Mucosa of descending colon (tissue), 3 donors: ENCODE measurements around the gene KRT23. TPM values are rescaled to one million over a fixed set of nuclear protein-coding genes. Genes with fewer than 3 reads are reported as not detected.
A peak's percentile ranks its signal among the peaks of the same experiment; 100 is the strongest.

Experiments used
- ATAC-seq: fragments of 200-7000 bp; cut with Tn5 transposase; one replicate; pipeline ENCODE4 v1.9.1; 2020; ENCODE audit warnings: mild to moderate bottlenecking, moderate library complexity
- DNase-seq, 3 donors: peaks; one replicate each; pipeline ENCODE4 v3.0.0-alpha.2; 2020
- H3K36me3 ChIP-seq: fragments of 200-600 bp; one replicate; pipeline ENCODE4 v1.8.0; 2021; ENCODE audit warnings: low read depth, mild to moderate bottlenecking
- H3K4me1 ChIP-seq: fragments of 200-600 bp; one replicate; pipeline ENCODE4 v1.8.0; 2021; ENCODE audit warnings: low read depth, mild to moderate bottlenecking
- H3K4me3 ChIP-seq: fragments of 200-600 bp; one replicate; pipeline ENCODE4 v1.8.0; 2021; ENCODE audit warnings: mild to moderate bottlenecking
- H3K9me3 ChIP-seq: fragments of 200-600 bp; one replicate; pipeline ENCODE4 v1.8.0; 2021; ENCODE audit warnings: mild to moderate bottlenecking
- CTCF ChIP-seq: fragments of 200-600 bp; IDR thresholded peaks from one replicate; pipeline ENCODE4 v1.8.0; 2022; ENCODE audit warnings: antibody characterized with exemption, mild to moderate bottlenecking
- intact Hi-C, 2 donors: fragments of 100-400 bp; cut with DNase I in 1 of 2; cut with micrococcal nuclease in 1 of 2; formaldehyde crosslinking; loops; one replicate each; pipeline versions ENCODE4 v1.11.0 to v1.11.1; 2022; cut with DNase I, micrococcal nuclease
- total RNA-seq, 3 donors: library from RNA; stranded (reverse); fragmentation: NEBNext Ultra II Directional in 2 of 3; extraction: Animal tissue kit (Norgen Biotek cat#: 25700) in 2 of 3; gene quantifications; one replicate each; pipeline versions ENCODE4 v1.2.1 to v1.2.4, GENCODE V29; 2021 to 2023
- donor health status: DM: no; HTN: no; CAD: no; lungs with moderate emphysema.
- donor health status: DM: no; HTN: no; CAD: no.
- donor health status: DM: no; HTN: yes; CAD: no.

The KRT23 gene
- total RNA-seq, 3 donors from 2014 or later = 0.53 TPM; not detected in 2

- peak; percentile 50 for TF ChIP-seq CTCF
- DNase-seq (peak in 1 of 3 donors; percentile 10), ATAC-seq (peak; percentile 78)
- Histone ChIP-seq H3K9me3 (no peaks in the 10 kb centered on the region), H3K36me3 (no peaks in the 10 kb centered on the region), H3K4me1 (no peaks in the 10 kb centered on the region), H3K4me3 (no peak overlapping the region)
- intact Hi-C loops = no loop called here
Observed at GRCh38 chr17:40963838-40964237, 26.4 kb upstream of the KRT23 start.

- ATAC-seq = no peak
- intact Hi-C loops = no loop called here
Observed at GRCh38 chr17:40962059-40962561, 24.7 kb upstream of the KRT23 start.

GRCh38 chr17:40961591-40961990 lies 24.1 kb upstream of the KRT23 start:
- Histone ChIP-seq H3K36me3 (no peaks in the 10 kb centered on the region), H3K9me3 (no peaks in the 10 kb centered on the region), H3K4me3 (no peak overlapping the region), H3K4me1 (no peaks in the 10 kb centered on the region)
- intact Hi-C loops = no loop called here
- ATAC-seq (no peak), DNase-seq (no peak)
- no peak for TF ChIP-seq CTCF

More at GRCh38 chr17:40962059-40962561, 24.7 kb upstream of the KRT23 start:
- Histone ChIP-seq H3K4me1 (no peaks in the 10 kb centered on the region), H3K4me3 (no peak overlapping the region), H3K36me3 (no peaks in the 10 kb centered on the region), H3K9me3 (no peaks in the 10 kb centered on the region)
- DNase-seq = no peak
- no peak for TF ChIP-seq CTCF

GRCh38 chr17:40960144-40960543 lies 22.7 kb upstream of the KRT23 start:
- no peaks in the 10 kb centered on the region for H3K4me1 ChIP-seq
- no peak overlapping the region for H3K4me3 ChIP-seq
- no peaks in the 10 kb centered on the region for H3K9me3 ChIP-seq
- no peak for TF ChIP-seq CTCF
- ATAC-seq (no peak), DNase-seq (no peak)
- no peaks in the 10 kb centered on the region for H3K36me3 ChIP-seq
- intact Hi-C loops = no loop called here

GRCh38 chr17:40958086-40958953 lies 20.9 kb upstream of the KRT23 start:
- intact Hi-C loops = no loop called here
- no peaks in the 10 kb centered on the region for H3K4me1 ChIP-seq
- no peak overlapping the region for H3K4me3 ChIP-seq
- ATAC-seq (peak; percentile 73), DNase-seq (peak in 1 of 3 donors; percentile 49)
- H3K9me3 ChIP-seq = no peaks in the 10 kb centered on the region
- TF ChIP-seq CTCF = no peak
- H3K36me3 ChIP-seq = no peaks in the 10 kb centered on the region
